ENCODE data around the gene ORC6.

The ORC6 gene, protein sequence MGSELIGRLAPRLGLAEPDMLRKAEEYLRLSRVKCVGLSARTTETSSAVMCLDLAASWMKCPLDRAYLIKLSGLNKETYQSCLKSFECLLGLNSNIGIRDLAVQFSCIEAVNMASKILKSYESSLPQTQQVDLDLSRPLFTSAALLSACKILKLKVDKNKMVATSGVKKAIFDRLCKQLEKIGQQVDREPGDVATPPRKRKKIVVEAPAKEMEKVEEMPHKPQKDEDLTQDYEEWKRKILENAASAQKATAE

DNA sequence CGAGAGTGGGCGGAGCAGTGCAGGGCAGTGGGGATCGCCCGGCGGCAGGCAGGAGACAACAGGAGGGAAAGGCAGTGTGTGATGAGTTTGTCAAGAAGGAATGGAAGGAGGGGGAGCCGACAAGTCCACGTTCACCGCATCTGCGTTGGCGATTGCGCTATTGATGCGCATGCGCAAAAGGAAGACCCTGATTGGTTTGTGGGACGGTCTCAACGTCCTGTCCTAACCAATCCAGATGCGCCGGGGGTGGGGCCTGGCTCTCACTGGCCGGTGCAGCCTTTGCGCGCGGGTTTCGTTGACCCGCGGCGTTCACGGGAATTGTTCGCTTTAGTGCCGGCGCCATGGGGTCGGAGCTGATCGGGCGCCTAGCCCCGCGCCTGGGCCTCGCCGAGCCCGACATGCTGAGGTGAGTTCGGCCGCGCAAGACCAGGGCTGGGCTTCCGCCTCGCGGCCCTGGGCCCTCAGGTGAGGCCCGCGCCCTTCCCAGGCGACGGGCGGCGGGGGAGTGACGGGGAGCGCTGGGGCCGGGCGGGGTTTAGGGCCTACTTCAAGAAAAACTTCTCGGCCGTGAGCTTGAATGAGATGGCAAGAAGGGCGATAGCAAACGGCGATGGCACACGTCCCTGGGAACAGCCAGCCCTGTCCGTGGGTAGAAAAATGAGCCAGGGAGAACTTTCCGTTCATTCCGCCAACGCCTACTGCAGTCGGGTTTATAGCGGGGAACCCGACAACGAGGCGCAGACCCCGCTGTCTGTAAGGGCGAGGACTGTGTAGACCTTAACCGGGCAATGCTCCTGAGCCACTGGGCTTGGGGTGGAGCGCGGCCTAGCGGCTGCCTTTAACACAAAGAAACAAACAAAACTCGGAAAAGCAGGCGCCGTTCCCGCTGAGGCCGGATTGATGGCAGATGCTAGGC is at the start of gene ORC6:
ORC6 (plus strand) TSS at position 295 of the 916 bp plus-strand sequence; CDS start at position 342, 47 bp downstream.
- H3K9me2 ChIP-seq (replicated peaks; ENCODE audit: insufficient read depth, low read length) = no peaks in the 10 kb centered on the region
- peaks cover 70% of the 10 kb centered on the region for H3K79me2 ChIP-seq (ENCODE audit: low read length)
- H3K36me3 ChIP-seq (replicated peaks; ENCODE audit: insufficient read depth, low read length) = peaks cover 3% of the 10 kb centered on the region; the same call in 1 of the 2 replicates
- peak within 1 kb of the TSS; percentile 86 for H3K4me2 ChIP-seq (ENCODE audit: low read depth, low read length)
- DNase-seq = peak; percentile 98
- H3K4me1 ChIP-seq (ENCODE audit: low read length) = peaks cover 25% of the 10 kb centered on the region
- no peak for TF ChIP-seq EZH2 (optimal IDR thresholded peaks at IDR 0.05; ENCODE audit: low read depth, low read length)
- TF ChIP-seq, protein P1, sequence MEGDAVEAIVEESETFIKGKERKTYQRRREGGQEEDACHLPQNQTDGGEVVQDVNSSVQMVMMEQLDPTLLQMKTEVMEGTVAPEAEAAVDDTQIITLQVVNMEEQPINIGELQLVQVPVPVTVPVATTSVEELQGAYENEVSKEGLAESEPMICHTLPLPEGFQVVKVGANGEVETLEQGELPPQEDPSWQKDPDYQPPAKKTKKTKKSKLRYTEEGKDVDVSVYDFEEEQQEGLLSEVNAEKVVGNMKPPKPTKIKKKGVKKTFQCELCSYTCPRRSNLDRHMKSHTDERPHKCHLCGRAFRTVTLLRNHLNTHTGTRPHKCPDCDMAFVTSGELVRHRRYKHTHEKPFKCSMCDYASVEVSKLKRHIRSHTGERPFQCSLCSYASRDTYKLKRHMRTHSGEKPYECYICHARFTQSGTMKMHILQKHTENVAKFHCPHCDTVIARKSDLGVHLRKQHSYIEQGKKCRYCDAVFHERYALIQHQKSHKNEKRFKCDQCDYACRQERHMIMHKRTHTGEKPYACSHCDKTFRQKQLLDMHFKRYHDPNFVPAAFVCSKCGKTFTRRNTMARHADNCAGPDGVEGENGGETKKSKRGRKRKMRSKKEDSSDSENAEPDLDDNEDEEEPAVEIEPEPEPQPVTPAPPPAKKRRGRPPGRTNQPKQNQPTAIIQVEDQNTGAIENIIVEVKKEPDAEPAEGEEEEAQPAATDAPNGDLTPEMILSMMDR (IDR thresholded peaks at IDR 0.05; ENCODE audit: low read length) = peak; percentile 58
- H3K27ac ChIP-seq (ENCODE audit: low read length) = peak within 1 kb of the TSS; percentile 77
- peaks cover 21% of the 10 kb centered on the region for H4K20me1 ChIP-seq (ENCODE audit: insufficient read depth, low read length)
- no peaks in the 10 kb centered on the region for H3K27me3 ChIP-seq (replicated peaks; ENCODE audit: insufficient read depth, low read length)
- H3K4me3 ChIP-seq (ENCODE audit: low read length) = peak within 1 kb of the TSS; percentile 88
- H3F3A ChIP-seq (ENCODE audit: insufficient read depth, low read length) = peaks cover 21% of the 10 kb centered on the region
- H2AFZ ChIP-seq (ENCODE audit: low read length) = peak within 1 kb of the TSS; percentile 88
- no peaks in the 10 kb centered on the region for H3K9me3 ChIP-seq (replicated peaks; ENCODE audit: insufficient read depth, low read length)
- peak within 1 kb of the TSS; percentile 81 for H3K9ac ChIP-seq (ENCODE audit: low read length)

DNA sequence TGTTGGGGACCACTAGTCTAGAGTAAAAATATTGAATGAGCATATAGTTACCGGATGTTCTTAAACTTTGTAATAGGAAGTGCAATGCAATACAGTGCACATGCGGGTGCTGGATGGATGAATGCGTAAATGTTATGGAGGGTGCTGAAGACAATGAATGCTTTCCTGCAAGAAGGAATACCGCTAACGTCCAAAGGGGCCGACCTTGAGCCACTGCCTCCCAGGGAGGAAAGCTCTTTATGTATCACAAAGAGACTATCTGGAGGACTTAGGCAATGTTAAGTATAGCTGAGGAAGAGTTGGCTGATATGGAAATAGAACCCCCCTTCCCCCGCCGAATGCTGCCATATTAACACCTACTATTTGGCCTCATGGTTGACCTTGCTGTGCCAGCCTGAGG is 40.8 kb upstream of the ORC6 start:
- H4K20me1 ChIP-seq (ENCODE audit: insufficient read depth, low read length) = no peaks in the 10 kb centered on the region
- H3K4me1 ChIP-seq (ENCODE audit: low read length) = no peaks in the 10 kb centered on the region
- no peaks in the 10 kb centered on the region for H3K9me2 ChIP-seq (replicated peaks; ENCODE audit: insufficient read depth, low read length)
- no peak overlapping the region for H3K9ac ChIP-seq (ENCODE audit: low read length)
- no peak overlapping the region for H3K4me2 ChIP-seq (ENCODE audit: low read depth, low read length)
- no peak overlapping the region for H3K27ac ChIP-seq (ENCODE audit: low read length)
- no peaks in the 10 kb centered on the region for H3K79me2 ChIP-seq (ENCODE audit: low read length)
- no peaks in the 10 kb centered on the region for H3K9me3 ChIP-seq (replicated peaks; ENCODE audit: insufficient read depth, low read length)
- no peak for DNase-seq
- no peaks in the 10 kb centered on the region for H3K36me3 ChIP-seq (replicated peaks; ENCODE audit: insufficient read depth, low read length)
- H3K27me3 ChIP-seq (replicated peaks; ENCODE audit: insufficient read depth, low read length) = no peaks in the 10 kb centered on the region
- H3K4me3 ChIP-seq (ENCODE audit: low read length) = no peak overlapping the region
- no peak overlapping the region for H2AFZ ChIP-seq (ENCODE audit: low read length)
- TF ChIP-seq EZH2phosphoT487 (IDR thresholded peaks at IDR 0.05; ENCODE audit: low read length) = no peak
- H3F3A ChIP-seq (ENCODE audit: insufficient read depth, low read length) = no peaks in the 10 kb centered on the region

DNA sequence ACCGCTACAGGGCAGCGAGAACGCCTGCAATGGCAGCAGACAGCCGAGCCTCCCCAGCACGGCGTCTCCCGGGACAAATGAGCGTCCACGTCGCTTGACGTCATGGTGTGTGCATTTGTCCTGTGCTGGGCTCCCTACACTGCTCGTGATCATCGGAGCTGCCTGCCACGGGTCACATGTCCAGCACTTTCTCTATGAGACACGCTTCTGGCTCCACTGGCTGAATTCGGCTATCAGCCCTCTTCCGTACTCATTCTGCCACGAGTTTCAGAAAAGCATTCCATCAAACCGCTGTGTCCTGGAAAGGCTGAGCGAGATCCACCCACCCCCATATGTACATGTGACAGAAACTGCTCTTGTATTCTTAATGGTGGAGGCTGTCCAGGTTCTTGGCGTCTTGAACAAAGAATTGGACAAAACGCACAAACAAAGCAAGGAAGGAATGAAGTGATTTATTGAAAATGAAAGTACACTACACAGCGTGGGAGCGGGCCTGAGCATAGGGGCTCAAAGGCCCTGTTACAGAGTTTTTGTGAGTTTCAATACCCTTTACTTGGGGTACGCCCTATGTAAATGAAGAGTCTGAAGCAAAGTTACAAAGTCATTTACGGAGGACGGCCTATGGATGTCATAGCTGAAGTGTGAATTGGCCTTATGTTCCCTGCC is 39.7 kb upstream of the ORC6 start:
- TF ChIP-seq, protein P1 (IDR thresholded peaks at IDR 0.05; ENCODE audit: low read length) = no peak
- TF ChIP-seq EZH2phosphoT487 (IDR thresholded peaks at IDR 0.05; ENCODE audit: low read length) (no peak), EZH2 (optimal IDR thresholded peaks at IDR 0.05; ENCODE audit: low read depth, low read length) (no peak)
- Histone ChIP-seq H3F3A (ENCODE audit: insufficient read depth, low read length) (no peaks in the 10 kb centered on the region), H3K4me2 (ENCODE audit: low read depth, low read length) (no peak overlapping the region), H3K4me1 (ENCODE audit: low read length) (no peaks in the 10 kb centered on the region), H3K36me3 (replicated peaks; ENCODE audit: insufficient read depth, low read length) (no peaks in the 10 kb centered on the region), H3K9me3 (replicated peaks; ENCODE audit: insufficient read depth, low read length) (no peaks in the 10 kb centered on the region), H3K9ac (ENCODE audit: low read length) (no peak overlapping the region), H3K27ac (ENCODE audit: low read length) (no peak overlapping the region), H4K20me1 (ENCODE audit: insufficient read depth, low read length) (no peaks in the 10 kb centered on the region), H3K27me3 (replicated peaks; ENCODE audit: insufficient read depth, low read length) (no peaks in the 10 kb centered on the region), H3K79me2 (ENCODE audit: low read length) (no peaks in the 10 kb centered on the region), H3K9me2 (replicated peaks; ENCODE audit: insufficient read depth, low read length) (no peaks in the 10 kb centered on the region), H2AFZ (ENCODE audit: low read length) (no peak overlapping the region), H3K4me3 (ENCODE audit: low read length) (no peak overlapping the region)
- DNase-seq = no peak

Measured in MM.1S (cell line).